Measurements from ENCODE around the gene PASK. TPM values are rescaled to one million over a fixed set of nuclear protein-coding genes. Genes with fewer than 3 reads are reported as not detected.

PASK gene
- total RNA-seq, 4 donors from 2014 or later, result 3.4 to 8.9 (median 5.6) TPM

- Histone ChIP-seq H3K4me3 (no peak overlapping the region), H3K4me1 (no peaks in the 10 kb centered on the region), H3K9me3 (no peaks in the 10 kb centered on the region), H3K27me3 (no peaks in the 10 kb centered on the region), H3K27ac (no peak overlapping the region), H3K36me3 (peaks cover 0 to 34% (median 0%) of the 10 kb centered on the region in 3 donors)
- intact Hi-C loops (cut with DNase I), result no loop called here
- TF ChIP-seq POLR2A (IDR thresholded peaks at IDR 0.05), result no peak
- no peak for TF ChIP-seq CTCF (IDR thresholded peaks at IDR 0.05)
- 82 to 92% methylated on average over 6 of the region's 9 CpGs for WGBS, 2 donors
- no peak for DNase-seq
These were observed 37.8 kb downstream of the PASK start for GRCh38 chr2:241111440-241111805.

GRCh38 chr2:241110607-241111439 lies 38.4 kb downstream of the PASK start:
- Histone ChIP-seq H3K4me3 (no peak overlapping the region), H3K27ac (peak overlapping the region in 2 of 4 donors; percentile 9 to 21)
- WGBS, 2 donors, result 71 to 80% methylated on average over 8 to 11 of the region's 19 CpGs

GRCh38 chr2:241110089-241110606 lies 39.1 kb downstream of the PASK start:
- no peak overlapping the region for H3K4me3 ChIP-seq
- TF ChIP-seq CTCF (IDR thresholded peaks at IDR 0.05) (no peak), POLR2A (IDR thresholded peaks at IDR 0.05) (no peak)
- no peak for DNase-seq
- WGBS, 2 donors, result 81 to 88% methylated on average over 9 of the region's 9 CpGs
- no peaks in the 10 kb centered on the region for H3K9me3 ChIP-seq
- intact Hi-C loops (cut with DNase I), result no loop called here
- H3K27me3 ChIP-seq, result no peaks in the 10 kb centered on the region
- H3K27ac ChIP-seq, result peak overlapping the region in 2 of 4 donors; percentile 9 to 21
- H3K4me1 ChIP-seq, result no peaks in the 10 kb centered on the region
- H3K36me3 ChIP-seq, result peaks cover 0 to 30% (median 0%) of the 10 kb centered on the region in 3 donors

More at GRCh38 chr2:241110607-241111439, 38.4 kb downstream of the PASK start:
- Histone ChIP-seq H3K9me3 (no peaks in the 10 kb centered on the region), H3K27me3 (no peaks in the 10 kb centered on the region), H3K4me1 (no peaks in the 10 kb centered on the region), H3K36me3 (peaks cover 0 to 34% (median 0%) of the 10 kb centered on the region in 3 donors)
- TF ChIP-seq POLR2A (IDR thresholded peaks at IDR 0.05) (no peak), CTCF (IDR thresholded peaks at IDR 0.05) (no peak)
- intact Hi-C loops (cut with DNase I), result no loop called here
- DNase-seq, result no peak

- Histone ChIP-seq H3K4me3 (peak overlapping the region in 1 of 4 donors; percentile 26), H3K4me1 (no peaks in the 10 kb centered on the region), H3K36me3 (peaks cover 0 to 23% (median 0%) of the 10 kb centered on the region in 3 donors), H3K9me3 (no peaks in the 10 kb centered on the region), H3K27me3 (no peaks in the 10 kb centered on the region), H3K27ac (peak overlapping the region in 3 of 4 donors; percentile 25 to 59 (median 52))
- intact Hi-C loops (cut with DNase I), result no loop called here
- no peak for DNase-seq
- WGBS, 2 donors, result 76 to 83% methylated on average over 11 of the region's 14 CpGs
- TF ChIP-seq CTCF (IDR thresholded peaks at IDR 0.05) (no peak), POLR2A (IDR thresholded peaks at IDR 0.05) (no peak)
These were observed 39.8 kb downstream of the PASK start for GRCh38 chr2:241109210-241110088.
